MM.1S (cell line): ENCODE results near the gene LRMDA.

Source experiments
- CTCF ChIP-seq: fragments of 300-600 bp; sonication (generic); IDR thresholded peaks from 2 replicates; pipeline ENCODE4 v1.5.1; 2016; ENCODE audit warnings: antibody characterized with exemption, low read length, mixed read lengths
- EZH2 ChIP-seq: fragments of 300-600 bp; sonication (generic); optimal IDR thresholded peaks from 2 replicates; pipeline ENCODE3; 2017; ENCODE audit warnings: low read depth, mild to moderate bottlenecking, antibody characterized with exemption, low read length, mixed read lengths

- no peak for TF ChIP-seq CTCF
- TF ChIP-seq EZH2: no peak
These were observed 496.8 kb downstream of the LRMDA start for GRCh38 chr10:75928231-75928630.
